GM21515 (cell line): Measurements from ENCODE around the gene SP100.
"Not testable (repeated sequence)": the region's sequence is repeated elsewhere in the genome, so short reads cannot be mapped to it uniquely, and the experiment has no call there.

ENCODE experiments used
- ATAC-seq: cut with Tn5 transposase; IDR thresholded peaks from one replicate; pipeline ENCODE4 v1.9.1; 2021; ENCODE audit not compliant: unreplicated experiment

SP100 gene

DNA sequence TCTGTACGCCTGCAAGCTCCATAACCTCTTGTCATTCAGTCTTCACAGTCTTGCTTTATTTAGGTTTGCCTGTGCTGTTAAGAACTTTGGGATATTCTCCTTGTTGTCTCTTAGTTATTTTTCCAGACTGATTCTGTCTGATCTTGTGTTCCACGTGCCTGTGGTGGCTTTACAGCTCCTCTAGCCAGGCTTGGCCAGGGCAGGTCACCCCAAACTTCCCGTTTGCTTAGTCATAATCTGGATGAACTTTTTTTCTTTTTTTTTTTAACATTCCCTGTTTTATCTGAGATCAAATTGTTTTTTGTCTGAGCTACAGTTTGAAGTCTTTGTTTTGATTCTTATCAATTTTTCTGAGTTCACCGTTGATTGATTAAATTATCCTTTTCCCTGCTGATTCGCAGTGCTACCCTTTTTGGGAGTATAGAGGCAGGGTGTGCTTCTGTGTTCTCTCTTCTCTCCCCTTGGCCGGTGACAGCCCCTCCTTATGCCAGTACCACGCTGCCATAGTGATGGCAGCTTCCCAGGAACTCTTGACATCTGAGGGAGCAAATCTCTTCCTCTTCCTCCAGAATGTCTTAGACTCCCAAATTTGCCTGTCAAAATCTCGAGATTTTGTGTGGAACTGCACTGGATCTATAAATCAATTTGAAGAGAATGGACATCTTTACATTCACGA, 2.5 kb downstream of the SP100 start:
- no peak for ATAC-seq

DNA sequence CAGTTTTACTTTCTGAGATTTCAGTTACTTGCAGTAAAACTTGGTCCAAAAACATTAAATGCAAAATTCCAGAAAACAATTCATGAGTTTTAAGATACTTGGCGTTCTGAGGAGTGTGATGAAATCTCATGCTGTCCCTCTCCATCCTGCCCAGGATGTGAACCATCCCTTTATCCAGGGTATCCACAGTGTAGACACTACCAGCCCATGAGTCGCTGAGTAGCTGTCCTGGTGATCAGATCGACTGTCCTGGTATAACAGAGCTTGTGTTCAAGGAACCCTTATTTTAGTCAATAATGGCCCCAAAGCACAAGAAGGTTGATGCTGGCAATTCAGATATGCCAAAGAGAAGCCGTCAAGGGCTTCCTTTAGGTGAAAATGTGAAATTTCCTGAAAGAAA, 3.2 kb downstream of the SP100 start:
- no peak for ATAC-seq

DNA sequence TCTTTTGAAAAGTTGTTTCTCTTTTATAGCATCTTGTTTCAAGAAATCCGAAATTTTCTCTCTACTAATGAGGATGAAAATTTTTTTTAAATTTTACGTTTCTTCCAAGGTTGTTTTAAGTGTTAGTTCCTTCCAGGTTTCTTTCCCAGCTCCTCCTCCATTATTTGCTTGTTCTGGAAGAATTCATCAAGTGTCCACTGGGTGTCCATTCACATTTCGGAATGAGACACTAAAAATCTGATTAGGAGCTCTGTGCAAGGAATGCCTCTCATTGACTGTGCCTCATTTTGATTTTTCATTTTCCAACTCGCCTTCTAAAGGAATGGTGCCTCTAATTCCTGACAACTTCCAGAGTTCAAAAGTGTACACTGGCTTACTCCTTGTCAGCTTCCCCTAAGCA, 6.1 kb downstream of the SP100 start:
- ATAC-seq, result no peak

DNA sequence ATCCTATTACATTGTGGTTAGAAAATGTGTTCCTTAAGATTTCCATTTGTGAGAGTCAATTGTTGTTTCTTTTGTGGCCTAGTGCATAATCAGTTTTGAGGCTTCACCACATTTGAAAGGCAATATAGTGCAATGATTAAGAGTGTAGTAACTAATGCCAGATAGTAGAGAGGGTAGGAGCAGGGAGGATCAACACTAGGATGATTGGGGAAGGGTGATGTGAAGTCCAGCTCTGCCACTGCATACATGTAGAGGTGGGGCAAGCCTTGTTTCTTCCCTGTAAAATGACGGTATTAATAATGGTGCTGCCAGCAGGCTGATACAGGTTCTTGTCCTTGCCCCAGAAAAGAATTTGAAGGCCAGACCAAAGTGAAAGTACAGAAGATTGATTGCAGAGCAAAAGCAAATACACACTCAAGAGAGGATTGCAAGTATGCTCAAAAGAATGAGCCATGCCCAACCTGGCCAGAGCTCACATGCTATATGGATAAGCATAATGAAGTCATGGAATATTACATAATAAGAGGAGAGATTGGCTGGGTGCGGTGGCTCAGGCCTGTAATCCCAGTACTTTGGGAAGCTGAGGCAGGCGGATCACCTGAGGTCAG, 8.0 kb downstream of the SP100 start:
- ATAC-seq, result no peak

DNA sequence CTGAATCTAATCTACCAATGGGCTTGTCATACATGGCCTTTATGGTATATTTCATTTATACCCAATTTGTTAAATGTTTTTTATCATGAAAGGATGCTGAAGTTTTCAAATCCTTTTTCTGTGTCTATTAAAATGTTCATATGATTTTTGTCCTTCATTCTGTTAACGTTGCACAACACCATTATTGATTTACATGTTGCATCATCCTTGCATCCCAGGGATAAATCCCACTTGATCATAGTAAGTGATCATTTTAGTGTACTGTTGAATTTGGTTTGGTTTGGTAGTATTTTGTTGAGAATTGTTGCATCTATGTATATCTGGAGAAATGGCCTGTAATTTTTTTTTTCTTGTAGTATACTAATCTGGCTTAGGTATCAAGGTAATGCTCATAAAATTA, 9.4 kb downstream of the SP100 start:
- no peak for ATAC-seq

DNA sequence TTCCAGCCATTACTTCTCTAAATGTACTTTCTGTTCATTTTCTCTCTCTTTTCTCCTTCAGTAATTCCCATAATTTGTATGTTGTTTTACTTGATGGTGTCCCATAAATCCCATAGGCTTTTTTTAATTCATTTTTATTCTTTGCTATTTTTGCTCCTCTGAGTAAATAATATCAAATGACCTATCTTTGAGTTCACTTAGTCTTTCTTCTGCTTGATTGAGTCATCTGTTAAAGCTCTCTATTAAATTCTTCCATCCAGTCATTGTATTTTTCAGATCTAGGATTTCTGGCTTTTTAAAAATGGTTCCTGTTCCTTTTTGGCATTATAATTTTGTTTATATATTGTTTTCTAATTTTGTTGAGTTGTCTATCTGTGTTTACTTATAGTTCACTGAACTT, 13.5 kb downstream of the SP100 start:
- ATAC-seq, result no peak

DNA sequence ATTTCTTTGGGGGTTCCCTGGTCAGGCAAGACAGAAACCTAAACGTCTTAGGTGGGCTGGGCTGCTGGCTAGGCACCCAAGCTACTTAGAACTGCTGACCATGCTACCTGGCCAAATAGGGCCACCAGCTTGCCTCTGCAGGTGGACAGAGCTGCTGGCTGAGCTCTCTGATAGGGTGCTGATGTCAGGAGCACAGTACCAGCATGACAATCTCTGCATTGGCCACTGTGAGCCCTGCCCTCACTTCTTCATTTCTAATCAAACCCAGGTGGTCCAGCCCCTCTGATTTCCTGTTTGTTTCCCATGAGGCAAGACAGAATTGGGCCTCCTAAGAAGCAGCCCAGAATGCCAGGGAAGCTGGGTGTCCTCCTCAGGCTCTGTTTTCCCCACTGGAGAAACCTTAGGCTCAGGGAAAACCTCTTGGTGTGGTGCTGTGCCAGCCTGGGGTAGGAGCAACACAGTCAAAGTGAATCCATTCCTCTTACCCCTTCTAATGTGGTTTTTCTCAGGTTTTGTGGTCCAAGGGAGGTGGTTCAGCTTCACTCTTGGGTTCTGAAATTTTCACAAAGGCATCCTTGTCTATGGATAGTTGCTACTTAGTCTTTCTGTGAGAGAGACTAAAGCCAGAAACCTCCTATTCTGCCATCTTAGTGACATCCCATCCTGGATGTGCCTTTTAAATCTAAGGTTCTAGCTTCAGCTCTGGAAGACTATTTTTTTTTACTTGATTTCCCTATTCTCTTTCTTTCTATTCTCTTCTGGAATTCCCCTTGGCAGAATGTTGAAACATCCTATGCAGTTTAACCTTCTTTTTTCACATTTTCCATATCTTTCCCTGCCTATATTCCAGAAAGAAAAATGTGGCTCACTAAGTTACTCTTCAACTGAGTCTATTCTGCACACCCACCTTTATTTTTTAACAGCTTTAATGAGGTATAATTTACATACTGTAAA, 15.2 kb downstream of the SP100 start:
- no peak for ATAC-seq

DNA sequence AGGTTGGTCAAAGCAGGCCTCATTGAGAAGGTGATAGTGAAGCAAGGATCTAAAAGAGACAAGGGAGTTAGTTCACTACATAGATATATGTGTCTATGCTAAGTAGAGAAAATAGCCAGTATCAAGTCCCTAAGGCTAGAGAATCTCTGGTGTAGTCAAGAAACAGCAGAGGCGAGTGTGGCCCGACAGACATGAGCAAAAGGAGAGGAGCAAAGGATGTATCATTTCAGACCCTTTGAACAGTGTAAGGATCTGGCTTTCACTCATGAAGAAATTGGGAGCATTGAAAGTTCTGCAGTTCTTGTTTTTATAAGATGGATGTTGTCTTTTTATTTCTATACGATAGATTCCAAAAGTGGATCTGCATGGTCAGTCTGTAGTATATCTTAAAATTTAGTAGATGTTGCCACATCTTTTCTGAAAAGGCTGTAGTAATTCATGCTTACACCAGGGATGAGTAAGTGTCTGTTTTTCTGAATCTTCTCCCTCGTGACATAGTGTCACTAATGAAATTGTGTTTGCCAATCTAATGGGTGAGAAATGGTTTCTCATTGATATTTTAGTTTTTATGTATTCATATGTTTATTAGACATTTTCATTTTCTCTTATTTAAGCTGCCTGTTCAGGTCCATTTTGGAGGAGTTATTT, 18.8 kb downstream of the SP100 start:
- no peak for ATAC-seq

DNA sequence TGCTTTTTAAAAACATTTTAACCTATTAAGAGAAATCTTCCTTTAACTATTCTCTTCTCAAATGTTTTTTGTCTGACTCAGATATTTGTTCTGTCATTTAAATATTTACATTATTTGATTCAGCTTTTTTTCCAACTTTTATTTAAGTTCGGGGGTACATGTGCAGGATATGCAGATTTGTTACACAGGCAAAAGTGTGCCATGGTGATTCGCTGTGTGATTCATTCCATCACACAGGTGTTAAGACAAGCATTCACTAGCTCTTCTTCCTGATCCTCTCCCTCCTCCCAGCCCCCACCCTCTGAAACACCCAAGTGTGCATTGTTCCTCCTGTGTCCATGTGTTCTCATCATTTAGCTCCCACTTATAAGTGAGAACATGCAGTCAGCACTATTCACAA, 19.4 kb downstream of the SP100 start:
- no peak for ATAC-seq

DNA sequence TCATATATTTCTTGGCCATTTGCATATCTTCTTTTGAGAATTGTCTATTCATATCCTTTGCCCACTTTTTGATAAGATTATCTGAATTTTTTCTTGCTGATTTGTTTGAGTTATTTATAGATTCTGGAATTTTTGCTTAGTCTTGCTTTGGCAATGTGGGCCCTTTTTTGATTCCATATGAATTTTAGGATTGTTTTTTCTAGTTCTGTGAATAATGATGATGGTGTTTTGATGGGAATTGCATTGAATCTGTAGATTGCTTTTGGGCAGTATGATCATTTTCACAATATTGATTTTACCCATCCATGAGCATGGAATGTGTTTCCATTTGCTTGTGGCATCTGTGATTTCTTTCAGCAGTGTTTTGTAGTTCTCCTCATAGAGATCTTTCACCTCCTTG, 23.1 kb downstream of the SP100 start:
- ATAC-seq, result not testable (repeated sequence)

DNA sequence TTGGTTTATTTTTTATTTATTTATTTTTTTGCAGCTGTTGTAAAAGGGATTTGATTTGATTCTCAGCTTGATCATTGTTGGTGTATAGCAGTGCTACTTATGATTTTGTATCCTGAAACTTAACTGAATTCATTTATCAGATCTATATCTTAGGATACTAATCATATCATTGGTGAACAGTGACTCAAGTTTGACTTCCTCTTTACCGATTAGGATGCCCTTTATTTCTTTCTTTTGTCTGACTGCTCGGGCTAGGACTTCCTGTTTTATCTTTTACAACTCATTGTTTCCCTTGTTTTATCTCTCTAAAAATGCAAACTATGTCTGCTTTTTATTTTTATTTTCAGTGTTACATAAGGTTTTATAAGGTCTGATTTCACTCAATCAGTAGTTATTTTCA, 23.6 kb downstream of the SP100 start:
- ATAC-seq, result no peak

DNA sequence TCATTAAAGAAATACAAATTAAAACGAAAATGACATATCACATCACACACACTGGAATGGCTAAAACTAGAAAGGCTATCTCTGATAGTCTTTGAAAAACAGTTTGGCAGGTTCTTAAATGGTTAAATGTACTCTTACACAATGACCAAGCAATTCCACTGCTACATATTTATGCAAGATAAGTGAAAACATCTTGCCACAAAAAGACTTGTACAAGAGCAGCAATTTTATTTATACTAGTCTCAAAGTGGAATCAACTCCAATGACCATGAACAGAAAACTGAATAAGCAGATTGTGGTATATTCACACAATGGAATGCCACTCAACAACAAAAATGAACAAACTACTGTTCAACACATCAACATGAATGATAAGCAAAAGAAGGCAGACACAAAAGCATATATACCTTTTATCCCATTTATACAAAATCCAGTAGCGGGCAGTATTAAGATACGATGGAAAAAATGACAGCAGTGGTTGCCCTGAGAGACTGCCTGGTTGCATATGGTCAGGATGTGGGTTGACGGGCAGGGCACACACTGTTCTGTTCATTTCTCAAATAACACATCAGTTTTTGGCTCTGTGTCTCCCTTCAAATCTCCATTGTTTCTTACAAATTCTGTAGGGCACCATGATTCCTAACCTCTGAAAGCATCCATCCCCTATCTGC, 25.4 kb downstream of the SP100 start:
- ATAC-seq, result no peak

DNA sequence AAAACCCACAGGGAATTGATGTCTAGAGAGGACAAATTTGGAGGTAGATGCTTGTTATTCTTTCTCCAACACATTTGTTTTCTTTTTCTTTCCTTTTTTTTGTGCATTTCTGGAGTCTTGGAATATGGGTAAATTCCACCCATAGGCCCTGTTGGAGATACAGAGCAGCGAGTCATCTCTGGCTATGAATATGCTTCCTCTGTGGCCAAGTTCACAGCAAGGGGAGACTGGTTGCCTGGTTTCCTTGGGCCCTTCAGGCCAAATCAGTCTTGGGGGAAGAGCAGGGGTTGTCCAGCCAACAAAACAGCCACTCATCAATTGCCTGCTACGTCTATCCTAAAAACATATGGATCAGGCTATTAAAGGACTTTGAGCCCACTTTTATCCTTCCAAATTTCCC, 27.5 kb downstream of the SP100 start:
- ATAC-seq, result no peak

DNA sequence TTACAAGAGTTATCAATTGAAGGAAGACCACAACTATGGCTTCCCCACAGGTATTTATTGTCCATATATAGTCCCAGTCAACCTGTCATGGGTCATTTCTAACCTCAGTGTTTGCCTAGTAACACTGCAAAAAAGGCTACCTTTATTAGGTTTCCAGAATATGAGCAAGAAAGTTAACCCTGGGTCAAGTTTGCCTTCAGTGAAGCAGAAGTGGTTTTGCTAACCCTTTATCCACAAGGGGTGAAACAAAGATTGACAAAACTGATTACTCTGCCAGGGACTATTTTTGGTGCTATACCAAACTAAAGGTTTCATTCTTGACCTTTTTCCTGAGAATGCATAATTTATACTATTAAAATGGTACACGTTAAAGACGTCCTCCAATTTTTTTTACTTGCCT, 28.8 kb downstream of the SP100 start:
- ATAC-seq, result no peak

DNA sequence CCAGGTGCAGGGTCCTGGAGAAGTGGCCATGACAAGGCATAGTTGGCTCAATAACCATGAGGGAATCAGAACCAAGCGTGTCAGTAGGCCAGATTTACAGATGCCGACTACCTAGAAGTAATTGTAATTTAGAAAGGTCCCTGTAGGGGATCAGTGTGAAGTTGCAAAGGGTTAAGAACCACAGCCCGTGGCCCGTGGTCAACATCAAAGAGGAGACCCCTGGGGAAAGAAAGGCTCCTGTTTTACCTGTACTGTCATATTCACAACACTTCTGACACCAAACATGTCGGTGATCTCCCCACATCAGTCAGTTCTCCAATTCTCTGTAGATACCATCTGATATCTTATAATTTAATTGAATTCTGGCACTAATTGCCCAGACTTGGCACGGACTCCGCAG, 31.0 kb downstream of the SP100 start:
- ATAC-seq, result no peak

DNA sequence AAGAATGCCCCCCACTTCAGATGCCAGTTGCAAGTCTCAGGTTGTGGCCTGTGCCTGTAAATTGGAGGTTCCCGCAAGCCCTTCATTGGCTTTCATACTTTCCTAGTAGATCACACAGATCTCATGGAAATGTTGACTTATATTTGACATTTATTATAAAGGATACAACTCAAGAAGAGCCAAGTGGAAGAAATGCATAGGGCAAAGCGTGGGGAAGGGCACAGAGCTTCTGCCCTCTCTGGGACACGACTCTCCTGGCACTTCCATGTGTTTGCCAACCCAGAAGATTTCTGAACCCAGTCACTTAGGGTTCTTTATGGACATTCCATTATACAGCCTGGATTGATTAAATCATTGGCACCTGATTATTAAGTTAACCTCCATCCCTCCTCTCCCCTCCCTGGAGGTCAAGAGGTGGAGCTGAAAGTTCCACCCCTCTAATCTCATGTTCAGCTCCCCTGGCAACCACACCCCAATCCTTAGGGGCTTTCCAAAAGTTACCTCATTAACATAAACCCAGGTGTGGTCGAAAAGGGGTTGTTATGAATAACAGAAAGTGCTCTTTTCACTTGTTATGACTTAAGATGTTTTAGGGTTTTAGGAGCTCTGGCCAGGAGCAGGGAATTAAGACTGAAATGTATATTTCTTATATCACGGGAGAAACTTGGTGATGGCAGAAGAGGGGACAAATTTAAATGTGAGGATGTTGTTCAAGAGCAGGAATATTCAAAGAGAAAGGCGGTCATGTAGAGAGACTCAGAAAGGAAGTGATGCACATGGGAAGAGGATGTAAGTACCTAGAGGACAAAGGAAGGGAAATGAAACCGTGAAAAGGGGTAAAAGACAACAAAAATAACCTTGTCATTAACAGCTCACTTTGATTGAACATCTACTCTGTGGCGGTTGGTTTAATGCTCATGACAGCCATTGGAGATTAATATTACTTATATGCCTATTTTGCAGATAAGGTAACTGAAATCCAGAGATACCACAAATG, 31.8 kb downstream of the SP100 start:
- peak; percentile 73 for ATAC-seq

DNA sequence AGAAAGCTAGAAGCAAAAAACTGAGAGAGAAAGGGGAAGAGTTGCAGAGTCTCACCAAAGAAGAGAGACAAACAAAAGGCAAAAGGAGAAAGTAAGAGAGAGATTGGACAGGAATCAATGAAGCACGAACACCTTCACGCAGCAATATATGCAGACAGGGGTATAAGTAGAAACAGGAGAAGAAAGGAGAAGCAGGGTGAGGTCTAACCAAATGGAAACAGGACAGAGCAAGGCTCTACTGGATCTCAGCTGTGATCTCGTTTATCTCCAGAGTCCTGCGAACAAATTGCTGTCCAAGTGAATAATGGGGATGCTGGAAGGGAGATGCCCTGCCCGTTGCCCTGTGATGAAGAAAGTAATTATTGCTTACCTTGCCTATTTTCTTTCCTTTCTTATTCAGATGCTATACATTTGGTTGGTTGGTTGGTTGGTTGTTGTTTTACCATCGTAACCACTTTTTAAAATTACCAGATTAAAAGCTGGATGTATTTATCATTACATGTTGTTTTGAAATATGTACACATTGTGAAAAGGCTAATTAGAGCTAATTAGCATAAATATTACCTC, 34.0 kb downstream of the SP100 start:
- no peak for ATAC-seq

DNA sequence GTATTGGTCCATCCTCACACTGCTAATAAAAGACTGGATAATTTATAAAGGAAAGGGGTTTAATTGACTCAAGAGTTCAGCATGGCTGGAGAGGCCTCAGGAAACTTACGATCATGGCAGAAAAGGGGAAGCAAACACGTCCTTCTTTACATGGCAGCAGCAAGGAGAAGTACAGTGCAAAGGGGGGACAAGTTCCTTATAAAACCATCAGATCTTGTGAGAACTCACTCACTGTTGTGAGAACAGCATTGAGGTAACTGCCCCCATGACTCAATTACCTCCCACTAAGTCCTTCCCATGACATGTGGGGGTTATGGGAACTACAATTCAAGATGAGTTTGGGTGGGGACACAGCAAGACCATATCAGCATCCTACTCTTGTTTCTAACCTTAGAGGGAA, 37.0 kb downstream of the SP100 start:
- no peak for ATAC-seq

DNA sequence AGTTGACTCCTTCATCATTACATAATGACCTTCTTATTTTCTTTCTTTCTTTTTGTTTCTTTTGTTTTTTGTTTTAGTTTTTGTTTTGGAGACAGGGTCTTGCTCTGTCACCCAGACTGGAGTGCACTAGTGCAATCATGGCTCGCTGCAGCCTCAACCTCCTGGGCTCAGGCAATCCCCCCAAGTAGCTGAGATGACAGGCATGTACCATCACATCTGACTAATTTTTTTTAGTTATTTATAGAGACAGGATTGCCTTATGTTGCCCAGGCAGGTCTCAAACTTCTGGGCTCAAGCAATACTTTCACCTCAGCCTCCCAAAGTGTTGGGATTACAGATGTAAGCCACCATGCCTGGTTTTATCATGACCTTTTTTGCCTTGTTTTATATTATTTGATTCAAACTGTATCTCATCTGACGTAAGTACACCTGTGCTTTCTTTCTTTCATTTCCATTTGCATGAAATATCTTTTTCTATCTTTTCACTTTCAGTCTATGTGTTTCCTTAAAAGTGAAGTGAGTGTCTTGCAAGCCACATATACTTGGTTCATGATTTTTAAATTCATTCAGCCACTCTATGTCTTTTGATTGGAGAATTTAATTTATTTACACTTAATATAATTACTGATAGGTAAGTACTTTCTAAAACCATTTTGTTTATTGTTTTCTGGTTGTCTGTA, 39.1 kb downstream of the SP100 start:
- no peak for ATAC-seq
